ENCODE results near the gene BANF2.
"Not testable (repeated sequence)": the region's sequence is repeated elsewhere in the genome, so short reads cannot be mapped to it uniquely, and the experiment has no call there.

BANF2 gene

DNA sequence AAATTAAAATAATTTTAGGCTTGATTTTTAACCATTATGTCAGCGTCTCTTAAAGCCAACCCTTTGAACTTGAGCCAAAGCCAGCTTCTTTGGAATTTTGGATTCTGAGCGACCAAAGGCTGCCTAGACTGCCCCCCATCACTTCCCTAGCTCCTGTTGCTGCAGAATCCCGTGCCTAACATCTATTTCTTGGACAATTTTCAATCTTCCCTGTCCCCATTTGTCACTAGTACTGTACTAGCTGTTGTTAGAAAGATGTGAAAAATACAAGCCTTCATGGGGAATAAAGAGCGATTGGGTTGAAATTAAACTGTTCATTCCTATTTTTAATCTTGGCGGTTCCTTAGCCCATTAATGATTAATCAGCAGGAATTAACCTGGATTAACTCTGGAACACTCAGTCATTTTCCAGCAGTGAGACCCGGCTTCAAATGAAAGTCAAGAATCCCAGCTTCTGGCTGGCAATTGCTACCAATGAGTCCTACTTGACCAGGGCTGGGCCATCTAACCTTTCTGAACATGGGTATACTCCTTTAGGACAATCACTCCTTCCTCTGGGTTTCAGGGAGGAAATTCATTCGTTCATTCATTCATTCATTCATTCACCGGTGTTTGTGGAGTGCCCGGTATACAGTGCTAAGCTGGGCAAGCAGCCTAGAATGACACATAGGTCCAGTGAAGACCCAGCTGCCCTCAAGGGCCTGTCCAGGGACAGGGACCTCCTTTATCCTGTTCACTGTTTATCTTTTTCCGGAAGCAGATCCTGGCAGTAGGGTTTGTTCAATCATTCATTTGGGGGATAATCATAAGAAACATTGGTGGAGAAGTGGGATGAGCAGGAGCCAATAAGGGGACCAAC, 16.3 kb upstream of the BANF2 start:
- no peak for DNase-seq

DNA sequence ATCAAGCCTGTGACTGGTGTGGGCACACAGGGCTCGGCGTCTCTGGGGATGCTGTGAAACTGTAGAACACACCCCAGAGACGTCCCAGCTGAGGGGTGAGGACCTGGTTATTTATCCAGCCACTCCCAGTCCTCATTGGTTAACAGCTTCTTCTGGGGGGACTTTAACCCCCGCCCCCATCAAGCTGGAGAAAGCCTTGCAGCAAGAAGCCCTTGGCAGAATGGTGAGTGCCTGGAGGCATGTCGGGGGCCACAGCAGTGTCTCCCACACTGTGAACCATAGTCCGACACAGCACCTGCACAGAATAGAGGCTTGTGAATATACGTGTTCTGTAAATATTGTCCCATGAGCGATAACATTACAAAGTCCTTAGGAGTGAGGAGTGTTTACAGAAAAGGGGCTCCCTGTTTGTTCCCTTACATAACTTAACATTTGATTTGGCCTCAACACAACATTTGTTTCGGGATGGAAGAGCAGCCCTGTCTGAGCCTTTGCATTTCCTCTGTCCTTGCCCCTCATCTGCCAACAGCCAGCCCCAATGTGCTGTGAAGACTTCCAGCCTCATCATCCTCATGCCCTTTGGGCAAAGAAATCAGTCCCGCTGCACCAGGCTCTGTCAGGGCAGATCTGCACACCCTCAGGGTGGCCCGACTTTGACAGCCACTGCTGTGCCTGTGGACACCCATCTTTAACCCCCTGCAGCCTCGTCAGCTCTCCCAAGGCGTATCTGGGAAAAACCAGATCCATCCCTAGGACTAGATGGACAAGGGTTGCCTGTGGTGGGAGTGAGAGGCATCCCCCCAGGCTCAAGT, 15.5 kb upstream of the BANF2 start:
- DNase-seq = no peak

GRCh38 chr20:17685168-17685567, 14.6 kb upstream of the BANF2 start:
- DNase-seq = no peak

DNA sequence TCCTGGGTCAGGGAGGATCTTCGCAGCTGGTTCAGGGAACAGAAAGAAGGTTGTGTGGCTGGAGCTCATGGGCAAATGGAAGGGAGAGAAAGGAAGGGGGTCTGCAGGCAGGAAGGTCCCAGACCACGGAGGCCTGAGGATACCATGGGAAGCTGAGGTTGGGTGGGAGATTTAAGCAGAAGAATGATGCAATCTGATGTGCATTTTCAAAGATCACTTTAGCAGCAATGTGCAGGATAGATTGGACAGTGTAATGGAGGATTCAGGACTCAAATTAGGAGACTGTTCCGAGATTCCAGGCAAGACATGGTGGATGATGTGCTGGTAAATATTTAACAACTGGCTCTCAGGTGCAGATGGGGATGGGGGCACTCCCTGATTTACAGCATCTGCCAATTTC, 12.0 kb upstream of the BANF2 start:
- no peak for DNase-seq

- DNase-seq = no peak
Observed at GRCh38 chr20:17688965-17689364, 10.8 kb upstream of the BANF2 start.

GRCh38 chr20:17690144-17690543, 9.6 kb upstream of the BANF2 start:
- DNase-seq = no peak

DNA sequence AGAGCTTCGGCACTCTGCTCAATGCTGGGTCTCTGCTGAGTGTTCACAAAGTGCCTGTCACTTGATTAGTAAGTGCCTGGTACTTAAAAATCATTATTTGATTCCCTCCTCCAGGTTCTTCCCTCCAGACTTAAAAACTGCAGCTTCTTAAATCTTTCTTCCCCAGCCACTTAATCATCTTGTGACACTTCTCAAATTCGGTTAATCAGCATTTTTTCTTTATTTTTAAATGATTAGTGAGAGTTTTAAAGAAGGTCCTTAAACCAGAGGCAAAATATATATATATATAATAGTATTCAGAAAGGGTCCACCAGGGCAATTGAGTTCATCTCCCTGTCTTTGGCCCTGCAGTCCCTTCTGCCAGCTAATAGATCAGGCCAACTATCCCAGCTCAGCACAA, 8.0 kb upstream of the BANF2 start:
- no peak for DNase-seq

DNA sequence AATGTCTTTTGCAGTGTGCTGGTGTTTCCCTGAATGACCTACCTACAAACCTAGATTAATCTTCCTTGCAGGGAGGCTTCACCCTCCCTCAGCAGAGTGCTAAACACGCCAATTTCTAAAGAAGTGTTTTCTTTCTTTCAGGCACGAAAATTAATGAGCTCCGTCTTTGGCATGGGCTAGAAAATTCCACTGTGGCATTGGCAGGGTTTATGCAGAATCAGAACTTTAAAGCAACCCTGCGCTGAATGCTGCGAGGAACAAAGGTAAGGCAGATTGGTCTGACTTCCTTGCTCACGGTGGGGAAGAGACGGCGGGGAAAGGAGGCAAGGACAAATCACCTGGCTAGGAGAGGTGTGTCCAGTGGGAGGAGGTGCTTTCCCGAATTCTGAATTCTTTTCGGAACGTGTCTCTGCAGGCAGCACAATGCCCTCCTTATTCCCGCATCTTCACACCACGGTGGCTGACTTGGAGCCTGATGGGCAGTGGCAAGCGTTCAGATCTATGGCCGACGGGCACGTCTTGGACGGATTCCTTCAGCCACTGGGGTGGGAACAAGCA, 6.2 kb upstream of the BANF2 start:
- DNase-seq = no peak

DNA sequence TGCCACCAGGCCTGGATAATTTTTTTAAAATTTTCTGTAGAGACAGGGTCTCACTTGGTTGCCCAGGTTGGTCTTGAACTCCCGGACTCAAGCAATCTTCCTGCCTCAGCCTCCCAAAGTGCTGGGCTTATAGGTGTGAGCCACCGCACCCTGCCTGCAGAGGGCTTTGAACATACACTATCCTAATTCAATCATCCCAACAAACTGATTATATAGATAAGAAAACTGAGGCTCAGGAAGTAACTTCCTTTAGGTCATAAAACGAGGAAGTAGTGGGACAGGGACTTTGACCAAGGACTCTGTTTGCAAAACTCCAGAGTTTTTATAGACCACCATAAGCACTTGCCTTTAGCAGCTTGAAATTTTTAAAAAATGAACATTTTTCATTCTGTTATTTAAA, 5.0 kb upstream of the BANF2 start:
- no peak for DNase-seq

DNA sequence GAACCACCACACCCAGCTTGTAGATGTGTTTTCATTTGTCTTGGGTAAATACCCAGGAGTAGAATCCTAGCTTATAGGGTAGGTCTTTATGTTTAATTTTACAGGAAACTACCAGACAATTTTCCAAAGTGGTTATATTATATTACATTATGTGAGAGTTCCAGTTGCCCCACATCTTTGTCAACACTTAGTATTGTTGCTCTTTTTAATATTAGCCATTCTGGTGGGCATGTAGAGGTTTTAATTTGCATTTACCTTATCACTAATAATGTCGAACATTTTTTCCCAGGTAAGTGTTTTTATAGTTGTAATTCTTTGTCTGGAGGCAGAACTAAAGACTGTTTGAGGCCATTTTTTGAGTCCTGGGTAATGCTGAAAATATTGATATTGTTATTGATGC, 3.5 kb upstream of the BANF2 start:
- DNase-seq = no peak

DNA sequence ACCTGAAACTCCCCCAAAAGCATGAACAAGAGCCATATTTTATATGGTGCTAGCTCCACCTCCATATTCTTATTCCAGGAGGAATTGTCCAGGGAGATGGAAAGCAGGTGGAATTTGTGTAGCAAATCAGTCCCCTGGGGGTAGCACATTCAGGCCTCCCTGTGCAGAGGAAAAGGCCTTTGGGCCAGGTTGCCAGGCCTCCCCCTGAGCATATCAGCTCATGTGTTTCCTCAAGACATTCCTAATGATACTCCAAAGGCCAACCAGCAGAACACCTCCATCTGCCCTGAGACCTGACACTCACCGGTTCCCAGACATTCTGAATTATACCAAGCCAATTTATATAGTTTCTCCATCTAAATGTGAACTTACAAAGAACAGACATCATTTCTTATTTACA, 2.6 kb upstream of the BANF2 start:
- DNase-seq = no peak

DNA sequence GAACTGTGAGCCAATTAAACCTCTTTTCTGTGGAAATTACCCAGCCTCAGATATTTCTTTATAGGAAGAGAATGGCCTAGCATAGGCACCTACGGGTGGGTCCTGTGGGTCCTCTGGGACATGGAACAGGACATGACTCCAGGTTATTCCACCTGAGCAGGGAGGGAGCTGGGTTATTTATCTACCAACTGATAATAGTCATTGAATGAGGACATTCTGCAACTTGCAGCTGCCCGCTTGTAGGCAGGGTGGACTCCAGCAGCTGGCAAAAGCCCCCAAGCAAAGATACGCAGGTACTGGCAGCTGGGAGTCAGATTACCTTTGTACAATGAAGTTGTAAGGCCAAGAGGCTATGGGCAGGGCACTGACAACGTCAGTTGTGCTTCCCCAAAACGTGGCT, 1.4 kb upstream of the BANF2 start:
- DNase-seq = no peak

- DNase-seq = no peak
Observed at GRCh38 chr20:17700637-17701036, 871 bp downstream of the BANF2 start.

DNA sequence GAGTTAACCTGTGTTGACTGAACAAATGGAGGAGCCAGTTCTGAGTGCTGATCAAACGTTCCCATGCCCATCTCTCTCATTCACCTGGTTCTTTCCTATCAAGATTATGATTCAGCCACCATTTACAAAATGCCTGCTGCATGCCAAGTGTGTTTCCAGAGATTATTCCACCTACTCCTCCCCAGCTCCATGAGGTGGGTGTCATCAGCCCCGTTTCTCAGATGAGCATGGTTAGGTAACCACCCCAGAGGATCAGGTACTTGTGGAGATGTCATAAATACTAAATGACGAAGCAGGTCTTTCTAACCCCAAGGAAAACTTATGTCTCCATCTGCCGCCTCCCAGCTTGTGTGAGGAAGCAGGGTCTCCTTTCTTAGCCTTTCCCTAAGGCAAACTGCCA, 2.1 kb downstream of the BANF2 start:
- DNase-seq = no peak

- no peak for DNase-seq
Observed at GRCh38 chr20:17704589-17705317, 5.0 kb downstream of the BANF2 start.

- DNase-seq = no peak
Observed at GRCh38 chr20:17705916-17706315, 6.2 kb downstream of the BANF2 start.

DNA sequence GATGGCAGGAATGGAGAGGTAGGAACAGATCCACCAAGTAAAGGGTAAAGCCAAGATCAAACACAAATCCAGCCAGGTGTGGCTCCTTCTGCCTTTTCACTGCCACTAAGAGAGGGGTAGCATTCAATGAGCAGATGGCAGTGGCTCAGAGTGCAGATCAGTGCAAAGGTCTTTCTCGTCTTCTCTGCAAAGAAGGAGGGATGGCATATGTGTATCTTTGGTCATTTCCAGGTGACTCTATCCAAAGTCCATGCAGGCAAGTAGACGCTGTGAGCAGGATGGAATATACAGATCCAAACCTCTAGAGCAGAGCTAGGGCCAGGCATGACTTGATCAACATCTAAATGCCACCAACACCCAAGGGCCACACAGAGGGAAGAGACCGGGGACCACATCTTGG, 6.9 kb downstream of the BANF2 start:
- DNase-seq = no peak

DNA sequence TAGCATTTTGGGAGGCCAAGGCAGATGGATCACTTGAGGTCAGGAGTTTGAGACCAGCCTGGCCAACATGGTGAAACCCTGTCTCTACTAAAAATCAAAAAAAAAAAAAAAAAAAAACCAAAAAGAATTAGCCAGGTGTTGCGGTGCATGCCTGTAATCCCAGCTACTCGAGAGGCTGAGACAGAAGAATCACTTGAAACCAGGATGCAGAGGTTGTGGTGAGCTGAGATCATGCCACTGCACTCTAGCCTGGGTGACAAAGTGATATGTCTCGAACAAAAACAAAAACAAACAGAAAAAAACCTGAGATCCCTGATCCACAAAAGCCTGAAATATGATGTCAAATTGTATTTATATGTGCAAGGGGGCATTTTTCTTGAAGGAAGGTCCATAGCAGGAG, 8.2 kb downstream of the BANF2 start:
- DNase-seq = not testable (repeated sequence)

GRCh38 chr20:17708675-17709360, 9.1 kb downstream of the BANF2 start:
- no peak for DNase-seq

- no peak for DNase-seq
Observed at GRCh38 chr20:17709361-17710293, 9.9 kb downstream of the BANF2 start.

Data from activated CD4-positive, alpha-beta T cell treated with anti-CD3 and anti-CD28 coated beads, Interleukin-2, amount 50 U/mL, for 48 hours (primary cell).